GM21367 (cell line): Measurements from ENCODE around the gene HUNK.

Source experiments
- ATAC-seq: cut with Tn5 transposase; IDR thresholded peaks from one replicate; pipeline ENCODE4 v1.9.1; 2021; ENCODE audit not compliant: unreplicated experiment

Gene HUNK

GRCh38 chr21:32044205-32045180 is 171.7 kb downstream of the HUNK start:
- ATAC-seq = no peak

- no peak for ATAC-seq
Measured at GRCh38 chr21:32046191-32046590, 173.4 kb downstream of the HUNK start.

GRCh38 chr21:32048353-32048752 is 175.5 kb downstream of the HUNK start:
- no peak for ATAC-seq
